ENCODE measurements around the gene SDS. TPM values are rescaled to one million over a fixed set of nuclear protein-coding genes. Genes with fewer than 3 reads are reported as not detected.

The SDS gene
- total and polyA plus RNA-seq, 2 of the 8 experiments (the other 6 are each of a cell fraction or from before 2014, with no cell fraction given) = 0.21 TPM; not detected in 1

DNA sequence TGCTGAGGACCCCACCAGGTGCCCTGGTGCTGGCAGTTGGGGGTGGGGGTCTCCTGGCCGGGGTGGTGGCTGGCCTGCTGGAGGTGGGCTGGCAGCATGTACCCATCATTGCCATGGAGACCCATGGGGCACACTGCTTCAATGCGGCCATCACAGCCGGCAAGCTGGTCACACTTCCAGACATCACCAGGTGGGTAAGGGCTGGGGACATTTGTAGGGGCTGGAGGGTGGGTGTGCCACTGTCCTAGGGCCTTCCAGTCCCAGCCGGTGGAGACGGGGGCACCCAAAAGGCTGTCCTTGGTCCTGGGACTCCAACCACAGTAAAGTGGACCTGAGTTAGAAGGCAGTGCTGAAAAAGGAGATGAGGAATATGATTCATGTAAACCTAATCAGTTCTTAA is 31.7 kb upstream of the SDS start (continued):
- TF ChIP-seq GTF2F1 (IDR thresholded peaks at IDR 0.05; ENCODE audit: borderline replicate concordance, low read depth, low read length) (no peak), NANOG (IDR thresholded peaks at IDR 0.05; ENCODE audit: insufficient read depth, low read depth, low read length, poor library complexity, severe bottlenecking) (no peak), YY1 (IDR thresholded peaks at IDR 0.05; ENCODE audit: low read depth, low read length) (no peak), SIN3A (conservative IDR thresholded peaks at IDR 0.05 in 1 of 2, IDR thresholded peaks at IDR 0.05 in 1 of 2; ENCODE audit: low read depth in 1 of 2, low read length in 2 of 2) (no peak), TCF12 (IDR thresholded peaks at IDR 0.05; ENCODE audit: low read depth, low read length) (no peak), SAP30 (IDR thresholded peaks at IDR 0.05; ENCODE audit: insufficient read depth, insufficient replicate concordance, low read length) (no peak), RXRA (IDR thresholded peaks at IDR 0.05; ENCODE audit: insufficient read depth, low read depth, low read length) (no peak), BCL11A (IDR thresholded peaks at IDR 0.05; ENCODE audit: low read depth in 2 of 2, low read length in 2 of 2) (no peak), POU5F1 (IDR thresholded peaks at IDR 0.05; ENCODE audit: low read depth, low read length) (no peak)
